Measurements from ENCODE around the gene DRAP1.

The DRAP1 gene

GRCh38 chr11:65903715-65904114, 15.5 kb upstream of the DRAP1 start:
- no peak for DNase-seq (ENCODE audit: low spot score)

- no peak for DNase-seq (ENCODE audit: low spot score)
Measured at GRCh38 chr11:65906602-65907001, 12.6 kb upstream of the DRAP1 start.

GRCh38 chr11:65907878-65908277, 11.3 kb upstream of the DRAP1 start:
- DNase-seq (ENCODE audit: low spot score): no peak

GRCh38 chr11:65911682-65912568, 7.3 kb upstream of the DRAP1 start:
- DNase-seq (ENCODE audit: low spot score): peak; percentile 93

GRCh38 chr11:65912845-65913244, 6.4 kb upstream of the DRAP1 start:
- DNase-seq (ENCODE audit: low spot score): peak; percentile 49

- DNase-seq (ENCODE audit: low spot score): no peak
Measured at GRCh38 chr11:65915101-65915820, 4.0 kb upstream of the DRAP1 start.

- DNase-seq (ENCODE audit: low spot score): peak; percentile 96
Measured at GRCh38 chr11:65915821-65916251, 3.4 kb upstream of the DRAP1 start.

- no peak for DNase-seq (ENCODE audit: low spot score)
Measured at GRCh38 chr11:65916391-65916790, 2.8 kb upstream of the DRAP1 start.

- DNase-seq (ENCODE audit: low spot score): no peak
Measured at GRCh38 chr11:65917077-65917433, 2.2 kb upstream of the DRAP1 start.

- DNase-seq (ENCODE audit: low spot score): no peak
Measured at GRCh38 chr11:65917434-65918210, 1.6 kb upstream of the DRAP1 start.

GRCh38 chr11:65918211-65919140, 750 bp upstream of the DRAP1 start, which contains the start of gene C11orf68:
Gene C11orf68, minus strand, starts transcription at chr11:65919062. Its CDS starts 31 bp downstream, at chr11:65919031.
- DNase-seq (ENCODE audit: low spot score): no peak

- no peak for DNase-seq (ENCODE audit: low spot score)
Measured at GRCh38 chr11:65919573-65920371, 546 bp downstream of the DRAP1 start.

GRCh38 chr11:65920372-65920802, 1.2 kb downstream of the DRAP1 start:
- no peak for DNase-seq (ENCODE audit: low spot score)

GRCh38 chr11:65921033-65921555, 1.9 kb downstream of the DRAP1 start:
- DNase-seq (ENCODE audit: low spot score): no peak

- DNase-seq (ENCODE audit: low spot score): no peak
Measured at GRCh38 chr11:65921876-65922275, 2.6 kb downstream of the DRAP1 start.

- DNase-seq (ENCODE audit: low spot score): no peak
Measured at GRCh38 chr11:65922565-65922964, 3.3 kb downstream of the DRAP1 start.

- no peak for DNase-seq (ENCODE audit: low spot score)
Measured at GRCh38 chr11:65925397-65925796, 6.2 kb downstream of the DRAP1 start.

- DNase-seq (ENCODE audit: low spot score): no peak
Measured at GRCh38 chr11:65927904-65928397, 8.7 kb downstream of the DRAP1 start.

GRCh38 chr11:65928667-65929066, 9.4 kb downstream of the DRAP1 start:
- no peak for DNase-seq (ENCODE audit: low spot score)

Measured in AG08395 (cell line).